ENCODE measurements around the gene TAS2R7. TPM values are rescaled to one million over a fixed set of nuclear protein-coding genes. Genes with fewer than 3 reads are reported as not detected.

TAS2R7 gene
- total RNA-seq = 0.39 TPM in 1 of 2 replicates, not detected in the other

GRCh38 chr12:10802587-10802986 lies at the start of gene TAS2R7:
Gene TAS2R7 (minus strand): TSS chr12:10802627. CDS start chr12:10802570, 57 bp downstream.

GRCh38 chr12:10849425-10849878 lies 47.0 kb upstream of the TAS2R7 start, which contains the start of gene PRR4:
Gene PRR4 (minus strand): TSS chr12:10849475. CDS start chr12:10849437, 38 bp downstream.

GRCh38 chr12:10826258-10826657 lies 23.8 kb upstream of the TAS2R7 start, which contains the start of gene TAS2R10:
Gene TAS2R10 (minus strand): TSS chr12:10826358. CDS start chr12:10826269, 89 bp downstream.

GRCh38 chr12:10810068-10810467 lies 7.6 kb upstream of the TAS2R7 start, which contains the start of gene TAS2R9:
Gene TAS2R9 (minus strand): TSS chr12:10810168. CDS start chr12:10810075, 93 bp downstream.

GRCh38 chr12:10807186-10807585 lies 4.8 kb upstream of the TAS2R7 start, which contains the start of gene TAS2R8:
Gene TAS2R8 (minus strand): TSS chr12:10807286. CDS start chr12:10806980, 306 bp downstream.

Small RNAs within 50 kb of the gene (small RNA-seq; reads per million reads assigned to genes)
- not detected for gene PRR4

Other genes starting within 250 kb of the TAS2R7 start
- 12.5 and 20.0 TPM in 2 replicates for gene MAGOHB, start 189.0 kb downstream of the TAS2R7 start, total RNA-seq
- gene STYK1, start 128.6 kb downstream of the TAS2R7 start, total RNA-seq = 22.0 and 31.2 TPM in 2 replicates
- gene YBX3, start 79.3 kb downstream of the TAS2R7 start, total RNA-seq = 177 and 242 TPM in 2 replicates
- gene TAS2R8, start 4.7 kb upstream of the TAS2R7 start, total RNA-seq = not detected in 2 replicates
- not detected in 2 replicates for gene TAS2R9, start 7.5 kb upstream of the TAS2R7 start, total RNA-seq
- gene TAS2R10, start 23.7 kb upstream of the TAS2R7 start, total RNA-seq = 0.33 and 1.6 TPM in 2 replicates
- gene PRR4, start 46.8 kb upstream of the TAS2R7 start, total RNA-seq = 0.98 and 3.5 TPM in 2 replicates
- gene PRH1, start 81.6 kb upstream of the TAS2R7 start, total RNA-seq = 21.8 and 24.3 TPM in 2 replicates
- gene TAS2R13, start 106.9 kb upstream of the TAS2R7 start, total RNA-seq = 1.5 and 2.0 TPM in 2 replicates
- 1.1 and 1.2 TPM in 2 replicates for gene PRH2, start 126.6 kb upstream of the TAS2R7 start, total RNA-seq
- 2.5 and 2.7 TPM in 2 replicates for gene TAS2R14, start 136.6 kb upstream of the TAS2R7 start, total RNA-seq
- gene TAS2R50, start 184.3 kb upstream of the TAS2R7 start, total RNA-seq = 3.1 and 4.1 TPM in 2 replicates
- gene TAS2R20, start 195.7 kb upstream of the TAS2R7 start, total RNA-seq = 2.7 and 4.1 TPM in 2 replicates
- gene TAS2R19, start 220.0 kb upstream of the TAS2R7 start, total RNA-seq = 4.7 and 6.2 TPM in 2 replicates
- 3.1 and 7.1 TPM in 2 replicates for gene TAS2R31, start 228.8 kb upstream of the TAS2R7 start, total RNA-seq